ENCODE measurements around the gene LONRF2. TPM values are rescaled to one million over a fixed set of nuclear protein-coding genes. Genes with fewer than 3 reads are reported as not detected.

The LONRF2 gene
- total and polyA plus RNA-seq, 2 of the 4 experiments (the other 2 are of a cell fraction), result 0.19 to 0.54 TPM

- H3K56ac ChIP-seq (ENCODE audit: extremely low read depth, insufficient read depth, low read length), result no peak overlapping the region
- TF ChIP-seq CHD1 (IDR thresholded peaks at IDR 0.05; ENCODE audit: low read depth, low read length) (no peak), NFE2L2 (IDR thresholded peaks at IDR 0.05; ENCODE audit: low read depth, low read length) (no peak), CEBPB (IDR thresholded peaks at IDR 0.05; ENCODE audit: low read depth, low read length) (no peak), RAD21 (IDR thresholded peaks at IDR 0.05; ENCODE audit: low read length) (no peak), RFX5 (IDR thresholded peaks at IDR 0.05; ENCODE audit: low read depth, low read length) (no peak), SMC3 (IDR thresholded peaks at IDR 0.05; ENCODE audit: low read depth, low read length) (no peak), MAFK (IDR thresholded peaks at IDR 0.05; ENCODE audit: low read depth, low read length) (no peak), MXI1 (IDR thresholded peaks at IDR 0.05; ENCODE audit: borderline replicate concordance, low read depth, low read length) (no peak), BHLHE40 (IDR thresholded peaks at IDR 0.05; ENCODE audit: low read depth, low read length) (no peak)
- TF ChIP-seq, protein P1, sequence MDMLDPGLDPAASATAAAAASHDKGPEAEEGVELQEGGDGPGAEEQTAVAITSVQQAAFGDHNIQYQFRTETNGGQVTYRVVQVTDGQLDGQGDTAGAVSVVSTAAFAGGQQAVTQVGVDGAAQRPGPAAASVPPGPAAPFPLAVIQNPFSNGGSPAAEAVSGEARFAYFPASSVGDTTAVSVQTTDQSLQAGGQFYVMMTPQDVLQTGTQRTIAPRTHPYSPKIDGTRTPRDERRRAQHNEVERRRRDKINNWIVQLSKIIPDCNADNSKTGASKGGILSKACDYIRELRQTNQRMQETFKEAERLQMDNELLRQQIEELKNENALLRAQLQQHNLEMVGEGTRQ (IDR thresholded peaks at IDR 0.05; ENCODE audit: low read depth, low read length), result no peak
- TF ChIP-seq, protein P2, sequence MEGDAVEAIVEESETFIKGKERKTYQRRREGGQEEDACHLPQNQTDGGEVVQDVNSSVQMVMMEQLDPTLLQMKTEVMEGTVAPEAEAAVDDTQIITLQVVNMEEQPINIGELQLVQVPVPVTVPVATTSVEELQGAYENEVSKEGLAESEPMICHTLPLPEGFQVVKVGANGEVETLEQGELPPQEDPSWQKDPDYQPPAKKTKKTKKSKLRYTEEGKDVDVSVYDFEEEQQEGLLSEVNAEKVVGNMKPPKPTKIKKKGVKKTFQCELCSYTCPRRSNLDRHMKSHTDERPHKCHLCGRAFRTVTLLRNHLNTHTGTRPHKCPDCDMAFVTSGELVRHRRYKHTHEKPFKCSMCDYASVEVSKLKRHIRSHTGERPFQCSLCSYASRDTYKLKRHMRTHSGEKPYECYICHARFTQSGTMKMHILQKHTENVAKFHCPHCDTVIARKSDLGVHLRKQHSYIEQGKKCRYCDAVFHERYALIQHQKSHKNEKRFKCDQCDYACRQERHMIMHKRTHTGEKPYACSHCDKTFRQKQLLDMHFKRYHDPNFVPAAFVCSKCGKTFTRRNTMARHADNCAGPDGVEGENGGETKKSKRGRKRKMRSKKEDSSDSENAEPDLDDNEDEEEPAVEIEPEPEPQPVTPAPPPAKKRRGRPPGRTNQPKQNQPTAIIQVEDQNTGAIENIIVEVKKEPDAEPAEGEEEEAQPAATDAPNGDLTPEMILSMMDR (conservative IDR thresholded peaks at IDR 0.05; ENCODE audit: low read depth, low read length), result no peak
- CTCF ChIA-PET, result no interaction called here
Observed at GRCh38 chr2:100272841-100273329, 49.4 kb downstream of the LONRF2 start.

More at GRCh38 chr2:100272841-100273329, 49.4 kb downstream of the LONRF2 start:
- peak; percentile 29 for DNase-seq
- no peak overlapping the region for H4K5ac ChIP-seq (ENCODE audit: low read depth, low read length)
- H3K27me3 ChIP-seq (ENCODE audit: control insufficient read depth, insufficient read depth, low read length), result peaks cover 20% of the 10 kb centered on the region
- intact Hi-C loops (cut with micrococcal nuclease) (no loop called here), in situ Hi-C loops (cut with MboI; ENCODE audit: low sequenced_read_pairs) (loop anchor here (25.0 kb wide), 1 partner anchor 1111 kb away; the partner anchor contains the start of genes LIPT1 and TSGA10), dilution Hi-C loops (cut with HindIII; ENCODE audit: low sequenced_read_pairs, unreplicated experiment) (no loop called here)
- H3K18ac ChIP-seq (ENCODE audit: low read depth, low read length), result no peak overlapping the region
- H3K36me3 ChIP-seq (ENCODE audit: control insufficient read depth, insufficient read depth, low read length), result no peaks in the 10 kb centered on the region
- H3K27ac ChIP-seq (ENCODE audit: insufficient read depth, low read length), result no peak overlapping the region
- no peak overlapping the region for H3K4me2 ChIP-seq (ENCODE audit: low read depth, low read length)
- BruUV-seq (replicated peaks), result no TSS peak
- no peaks in the 10 kb centered on the region for H4K20me1 ChIP-seq (ENCODE audit: insufficient read depth, low read length)
- no peak overlapping the region for H2AFZ ChIP-seq (replicated peaks; ENCODE audit: low read length, poor library complexity)
- no peak overlapping the region for H2AK5ac ChIP-seq (ENCODE audit: low read depth, low read length)
- no peak overlapping the region for H3K4me3 ChIP-seq (ENCODE audit: insufficient read depth, low read depth, low read length)
- no peak overlapping the region for H2AK9ac ChIP-seq (replicated peaks; ENCODE audit: low read depth, low read length, poor library complexity)
- peaks cover 4% of the 10 kb centered on the region; the same call in 1 of the 2 replicates for H3K9me3 ChIP-seq (ENCODE audit: control insufficient read depth, insufficient read depth, low read length)
- peaks cover 2% of the 10 kb centered on the region; the same call in 1 of the 2 replicates for H3K4me1 ChIP-seq (ENCODE audit: control insufficient read depth, insufficient read depth, low read length)
- H3K9me1 ChIP-seq (ENCODE audit: insufficient read depth, low read length), result no peaks in the 10 kb centered on the region
- no peak overlapping the region for H3K23ac ChIP-seq (ENCODE audit: low read depth, low read length)
- no peak overlapping the region for H2BK15ac ChIP-seq (ENCODE audit: low read depth, low read length)
- 74% methylated on average over 6 of the region's 10 CpGs; no CpG with 5 or more reads in 1 of the 2 experiments for WGBS, 2 experiments (ENCODE audit: extremely low coverage in 2 of 2, insufficient read length in 1 of 2)
- no peak overlapping the region for H2BK5ac ChIP-seq (ENCODE audit: low read depth, low read length, poor library complexity, severe bottlenecking)
- 0 out of 2 replicates have a peak overlapping the region, but pooled peaks have one; percentile 22 for H2BK20ac ChIP-seq (ENCODE audit: low read depth, low read length)
- no peak overlapping the region for H3K4ac ChIP-seq (ENCODE audit: low read depth, low read length)
- H2BK120ac ChIP-seq (ENCODE audit: low read depth, low read length), result no peak overlapping the region
- H4K91ac ChIP-seq (ENCODE audit: insufficient read depth, low read depth, low read length), result no peak overlapping the region
- H3K14ac ChIP-seq (replicated peaks; ENCODE audit: low read depth, low read length), result no peak overlapping the region
- H3K9ac ChIP-seq (ENCODE audit: low read depth, low read length), result no peak overlapping the region
- H3K79me1 ChIP-seq (ENCODE audit: low read depth in 1 of 2, low read length in 2 of 2), result no peaks in the 10 kb centered on the region
- POLR2A ChIA-PET (ENCODE audit: unreplicated experiment), result no interaction called here
- no peak overlapping the region for H4K8ac ChIP-seq (ENCODE audit: low read depth in 2 of 2, low read length in 2 of 2)
- ATAC-seq (ENCODE audit: low read depth), result no peak

All from IMR-90 (cell line).